HEK293T (cell line): ENCODE measurements around the gene HMG20B.

Source experiments
- ARNT ChIP-seq: fragments of 450-650 bp; IDR thresholded peaks from 2 replicates; pipeline ENCODE4 v1.6.1; 2017; ENCODE audit warnings: mild to moderate bottlenecking
- BHLHE40 ChIP-seq: fragments of 450-650 bp; IDR thresholded peaks from 2 replicates; pipeline ENCODE4 v1.6.1; 2016; ENCODE audit warnings: mild to moderate bottlenecking, moderate library complexity, borderline replicate concordance
- ELF4 ChIP-seq: fragments of 450-650 bp; IDR thresholded peaks from 2 replicates; pipeline ENCODE4 v1.6.1; 2017; ENCODE audit warnings: antibody characterized with exemption
- FOXA1 ChIP-seq: fragments of 450-650 bp; IDR thresholded peaks from 2 replicates; pipeline ENCODE4 v1.6.1; 2016; ENCODE audit warnings: mild to moderate bottlenecking
- FOXM1 ChIP-seq: fragments of 450-650 bp; IDR thresholded peaks from 2 replicates; pipeline ENCODE4 v1.6.1; 2017; ENCODE audit warnings: mild to moderate bottlenecking, borderline replicate concordance
- HDGF ChIP-seq: fragments of 450-650 bp; IDR thresholded peaks from 2 replicates; pipeline ENCODE4 v1.6.1; 2017; ENCODE audit warnings: antibody characterized with exemption, borderline replicate concordance
- NFRKB ChIP-seq: fragments of 450-650 bp; IDR thresholded peaks from 2 replicates; pipeline ENCODE4 v1.6.1; 2016; ENCODE audit warnings: mild to moderate bottlenecking, moderate library complexity
- SP1 ChIP-seq: fragments of 450-650 bp; IDR thresholded peaks from 2 replicates; pipeline ENCODE4 v1.6.1; 2017
- SUZ12 ChIP-seq: fragments of 450-650 bp; IDR thresholded peaks from 2 replicates; pipeline ENCODE4 v1.6.1; 2016; ENCODE audit warnings: mild to moderate bottlenecking

DNA sequence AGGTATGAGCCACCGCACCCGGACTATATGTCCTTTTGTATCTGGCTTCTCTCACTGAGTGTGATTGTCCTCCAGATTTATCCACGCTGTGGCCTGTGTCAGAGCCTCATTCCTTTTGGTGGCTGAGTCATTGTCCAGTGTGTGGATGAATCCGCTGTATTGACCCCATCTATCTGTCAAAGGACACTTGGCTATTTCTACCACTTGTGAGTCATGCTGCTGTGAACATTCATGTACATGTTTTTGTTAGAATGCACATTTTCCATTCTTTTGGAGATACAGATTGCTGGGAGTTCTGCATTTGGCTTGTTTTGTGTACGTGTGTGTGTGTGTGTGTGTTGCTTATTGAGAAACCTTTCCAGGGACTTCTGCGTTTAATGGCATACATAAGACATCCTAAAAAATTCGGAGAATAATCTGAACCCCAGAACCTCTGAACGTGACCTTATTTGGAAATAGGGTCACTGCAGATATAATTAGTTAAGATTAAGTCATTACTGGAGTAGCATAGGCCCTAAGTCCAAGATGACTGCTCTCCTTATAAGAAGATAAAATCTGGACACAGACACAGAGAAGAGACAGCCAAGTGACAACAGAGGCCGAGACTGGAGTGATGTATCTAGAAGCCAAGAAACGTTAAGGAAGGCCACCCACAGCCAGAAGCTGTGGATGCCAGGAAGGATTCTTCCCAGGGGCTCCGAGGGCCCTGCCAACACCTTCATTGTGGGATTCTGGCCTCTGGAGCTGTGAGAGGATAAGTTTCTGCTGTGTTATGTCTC is 7.6 kb downstream of the HMG20B start:
- no peak for TF ChIP-seq NFRKB
- TF ChIP-seq BHLHE40 = no peak
- TF ChIP-seq FOXM1 = no peak
- no peak for TF ChIP-seq ARNT
- no peak for TF ChIP-seq ELF4
- no peak for TF ChIP-seq SP1
- TF ChIP-seq SUZ12 = no peak
- no peak for TF ChIP-seq HDGF
- no peak for TF ChIP-seq FOXA1
